GM23338 (cell line): ENCODE measurements around the gene ABCG2.

Experiments used
- CREB1 ChIP-seq: fragments of 250-450 bp; sonication (Bioruptor Pico); IDR thresholded peaks from 2 replicates; pipeline ENCODE4 v1.5.0; 2020; ENCODE audit warnings: low read depth, mild to moderate bottlenecking, moderate library complexity
- CTCF ChIP-seq, 2 experiments: fragments of 200-600 bp in 1 of 2; sonication (generic) in 1 of 2; conservative IDR thresholded peaks; 2 replicates each; pipeline versions ENCODE4 v1.5.1 to v1.6.1; 2016 to 2017; ENCODE audit warnings: antibody characterized with exemption in 2 of 2, low read depth in 2 of 2, mild to moderate bottlenecking in 2 of 2, moderate library complexity in 1 of 2
- EZH2 ChIP-seq: fragments of 200-600 bp; sonication (generic); IDR thresholded peaks from one replicate; pipeline ENCODE4 v1.8.0; 2017; ENCODE audit warnings: antibody characterized with exemption, mild to moderate bottlenecking, low read depth; ENCODE audit not compliant: unreplicated experiment
- EZH2phosphoT487 ChIP-seq: fragments of 200-600 bp; sonication (generic); IDR thresholded peaks from one replicate; pipeline ENCODE4 v1.8.1; 2018; ENCODE audit warnings: antibody characterized with exemption; ENCODE audit not compliant: unreplicated experiment
- POLR2AphosphoS5 ChIP-seq: IDR thresholded peaks from 2 replicates; pipeline ENCODE4 v1.6.1; 2016; ENCODE audit warnings: antibody characterized with exemption, low read depth
- ZNF331 ChIP-seq: fragments of 250-450 bp; sonication (Bioruptor Pico); IDR thresholded peaks from 2 replicates; pipeline ENCODE4 v1.5.0; 2020; ENCODE audit warnings: low read depth, mild to moderate bottlenecking, moderate library complexity

DNA sequence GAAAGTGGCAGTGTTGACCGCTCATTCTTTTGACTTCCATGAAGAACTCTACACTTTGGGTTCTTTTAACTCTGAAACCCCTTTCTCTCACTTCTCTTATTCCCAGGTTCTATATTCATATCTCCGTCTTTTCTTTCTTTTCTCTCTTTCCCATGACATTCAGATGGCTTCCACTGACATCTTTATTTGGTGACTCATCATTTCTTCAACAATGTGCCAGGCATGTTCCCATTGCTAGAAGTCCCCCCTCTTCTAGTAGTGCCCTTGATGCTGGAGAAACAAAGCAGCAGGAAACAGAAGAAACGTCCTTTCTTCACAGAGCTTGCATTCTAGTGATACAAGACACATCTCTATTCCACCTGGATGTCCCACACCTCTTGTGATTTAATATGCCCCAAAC, 117.7 kb downstream of the ABCG2 start:
- TF ChIP-seq EZH2phosphoT487 (no peak), CTCF (conservative IDR thresholded peaks at IDR 0.05; ENCODE audit: low read depth in 2 of 2) (no peak), POLR2AphosphoS5 (no peak), ZNF331 (no peak), CREB1 (CRISPR knock-in tag) (no peak), EZH2 (no peak)
